GM23338 (cell line): ENCODE data around the gene TTC8.

Experiments
- CTCF ChIP-seq, 2 experiments: fragments of 200-600 bp in 1 of 2; sonication (generic) in 1 of 2; conservative IDR thresholded peaks; 2 replicates each; pipeline versions ENCODE4 v1.5.1 to v1.6.1; 2016 to 2017; ENCODE audit warnings: antibody characterized with exemption in 2 of 2, low read depth in 2 of 2, mild to moderate bottlenecking in 2 of 2, moderate library complexity in 1 of 2
- ETS1 ChIP-seq: IDR thresholded peaks from 2 replicates; pipeline ENCODE4 v1.6.1; 2016; ENCODE audit warnings: antibody characterized with exemption
- EZH2 ChIP-seq: fragments of 200-600 bp; sonication (generic); IDR thresholded peaks from one replicate; pipeline ENCODE4 v1.8.0; 2017; ENCODE audit warnings: antibody characterized with exemption, mild to moderate bottlenecking, low read depth; ENCODE audit not compliant: unreplicated experiment
- EZH2phosphoT487 ChIP-seq: fragments of 200-600 bp; sonication (generic); IDR thresholded peaks from one replicate; pipeline ENCODE4 v1.8.1; 2018; ENCODE audit warnings: antibody characterized with exemption; ENCODE audit not compliant: unreplicated experiment
- JUNB ChIP-seq: IDR thresholded peaks from one replicate; pipeline ENCODE4 v1.6.1; 2016; ENCODE audit warnings: antibody characterized with exemption; ENCODE audit not compliant: unreplicated experiment
- POLR2AphosphoS5 ChIP-seq: IDR thresholded peaks from 2 replicates; pipeline ENCODE4 v1.6.1; 2016; ENCODE audit warnings: antibody characterized with exemption, low read depth
- REST ChIP-seq: IDR thresholded peaks from one replicate; pipeline ENCODE4 v1.6.1; 2018; ENCODE audit warnings: antibody characterized with exemption; ENCODE audit not compliant: unreplicated experiment
- ZNF331 ChIP-seq: fragments of 250-450 bp; sonication (Bioruptor Pico); IDR thresholded peaks from 2 replicates; pipeline ENCODE4 v1.5.0; 2020; ENCODE audit warnings: low read depth, mild to moderate bottlenecking, moderate library complexity
- ZNF462 ChIP-seq: fragments of 250-450 bp; sonication (Bioruptor Pico); IDR thresholded peaks from 2 replicates; pipeline ENCODE4 v1.5.0; 2020; ENCODE audit warnings: mild to moderate bottlenecking, moderate library complexity

GRCh38 chr14:88818018-88818417, 6.4 kb upstream of the TTC8 start:
- TF ChIP-seq CTCF (conservative IDR thresholded peaks at IDR 0.05; ENCODE audit: low read depth in 2 of 2): no peak
- no peak for TF ChIP-seq EZH2
- no peak for TF ChIP-seq REST
- no peak for TF ChIP-seq POLR2AphosphoS5
- no peak for TF ChIP-seq JUNB
- no peak for TF ChIP-seq ZNF331
- no peak for TF ChIP-seq EZH2phosphoT487
- TF ChIP-seq ZNF462: no peak
- no peak for TF ChIP-seq ETS1
